HG03025 (cell line): ENCODE results near the gene INPP5F.
A peak's percentile ranks its signal among the peaks of the same experiment; 100 is the strongest.

Experiments
- ATAC-seq: cut with Tn5 transposase; IDR thresholded peaks from one replicate; pipeline ENCODE4 v1.9.1; 2021; ENCODE audit warnings: mild to moderate bottlenecking, moderate library complexity; ENCODE audit not compliant: unreplicated experiment, low FRiP score

The INPP5F gene, protein sequence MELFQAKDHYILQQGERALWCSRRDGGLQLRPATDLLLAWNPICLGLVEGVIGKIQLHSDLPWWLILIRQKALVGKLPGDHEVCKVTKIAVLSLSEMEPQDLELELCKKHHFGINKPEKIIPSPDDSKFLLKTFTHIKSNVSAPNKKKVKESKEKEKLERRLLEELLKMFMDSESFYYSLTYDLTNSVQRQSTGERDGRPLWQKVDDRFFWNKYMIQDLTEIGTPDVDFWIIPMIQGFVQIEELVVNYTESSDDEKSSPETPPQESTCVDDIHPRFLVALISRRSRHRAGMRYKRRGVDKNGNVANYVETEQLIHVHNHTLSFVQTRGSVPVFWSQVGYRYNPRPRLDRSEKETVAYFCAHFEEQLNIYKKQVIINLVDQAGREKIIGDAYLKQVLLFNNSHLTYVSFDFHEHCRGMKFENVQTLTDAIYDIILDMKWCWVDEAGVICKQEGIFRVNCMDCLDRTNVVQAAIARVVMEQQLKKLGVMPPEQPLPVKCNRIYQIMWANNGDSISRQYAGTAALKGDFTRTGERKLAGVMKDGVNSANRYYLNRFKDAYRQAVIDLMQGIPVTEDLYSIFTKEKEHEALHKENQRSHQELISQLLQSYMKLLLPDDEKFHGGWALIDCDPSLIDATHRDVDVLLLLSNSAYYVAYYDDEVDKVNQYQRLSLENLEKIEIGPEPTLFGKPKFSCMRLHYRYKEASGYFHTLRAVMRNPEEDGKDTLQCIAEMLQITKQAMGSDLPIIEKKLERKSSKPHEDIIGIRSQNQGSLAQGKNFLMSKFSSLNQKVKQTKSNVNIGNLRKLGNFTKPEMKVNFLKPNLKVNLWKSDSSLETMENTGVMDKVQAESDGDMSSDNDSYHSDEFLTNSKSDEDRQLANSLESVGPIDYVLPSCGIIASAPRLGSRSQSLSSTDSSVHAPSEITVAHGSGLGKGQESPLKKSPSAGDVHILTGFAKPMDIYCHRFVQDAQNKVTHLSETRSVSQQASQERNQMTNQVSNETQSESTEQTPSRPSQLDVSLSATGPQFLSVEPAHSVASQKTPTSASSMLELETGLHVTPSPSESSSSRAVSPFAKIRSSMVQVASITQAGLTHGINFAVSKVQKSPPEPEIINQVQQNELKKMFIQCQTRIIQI

DNA sequence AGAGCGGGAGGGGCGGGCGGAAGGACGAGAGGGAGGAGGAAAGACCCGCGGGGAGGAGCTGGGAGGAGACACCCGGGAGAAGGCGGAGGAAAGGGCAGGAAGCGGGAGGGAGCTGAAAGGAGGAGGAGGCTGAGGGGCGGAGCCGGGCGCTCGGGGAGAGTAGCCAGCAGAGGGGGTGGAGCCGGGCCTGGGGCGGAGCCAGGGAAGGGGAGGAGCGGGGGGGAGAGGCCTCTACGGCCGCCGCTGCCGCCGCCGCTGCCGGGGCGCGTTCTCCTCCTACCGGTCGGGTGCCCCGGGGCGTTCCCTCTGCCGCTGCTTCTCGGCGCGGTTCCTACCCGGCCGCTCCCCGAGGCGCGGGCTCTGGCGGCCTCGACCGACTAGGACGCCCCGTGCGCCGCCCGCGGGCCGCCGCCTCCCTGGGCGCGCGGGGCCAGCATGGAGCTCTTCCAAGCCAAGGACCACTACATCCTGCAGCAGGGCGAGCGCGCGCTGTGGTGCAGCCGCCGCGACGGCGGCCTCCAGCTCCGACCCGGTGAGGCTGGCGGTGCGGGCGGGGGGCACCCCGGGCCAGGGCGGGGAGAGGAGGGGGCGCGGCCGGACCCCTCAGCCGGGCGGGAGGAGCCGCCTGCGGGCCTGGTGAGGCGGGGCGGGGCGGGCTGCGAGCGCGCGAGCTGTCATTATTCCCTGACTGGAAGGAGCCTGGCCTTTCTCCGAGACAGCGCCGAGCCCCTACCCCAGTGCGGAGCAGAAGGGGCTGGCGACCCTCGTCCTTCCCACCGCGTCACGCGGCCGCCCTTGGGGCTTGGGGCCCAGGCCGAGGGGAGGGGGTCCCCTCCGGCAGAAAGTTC is at the start of gene INPP5F:
TSS of gene INPP5F (plus strand) at position 223 of the 848 bp plus-strand sequence. CDS start at position 436, 213 bp downstream.
- peak; percentile 81 for ATAC-seq

DNA sequence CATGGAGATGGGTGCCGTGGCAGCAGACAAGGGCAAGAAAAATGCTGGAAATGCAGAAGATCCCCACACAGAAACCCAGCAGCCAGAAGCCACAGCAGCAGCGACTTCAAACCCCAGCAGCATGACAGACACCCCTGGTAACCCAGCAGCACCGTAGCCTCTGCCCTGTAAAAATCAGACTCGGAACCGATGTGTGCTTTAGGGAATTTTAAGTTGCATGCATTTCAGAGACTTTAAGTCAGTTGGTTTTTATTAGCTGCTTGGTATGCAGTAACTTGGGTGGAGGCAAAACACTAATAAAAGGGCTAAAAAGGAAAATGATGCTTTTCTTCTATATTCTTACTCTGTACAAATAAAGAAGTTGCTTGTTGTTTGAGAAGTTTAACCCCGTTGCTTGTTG is 48.7 kb upstream of the INPP5F start:
- no peak for ATAC-seq

DNA sequence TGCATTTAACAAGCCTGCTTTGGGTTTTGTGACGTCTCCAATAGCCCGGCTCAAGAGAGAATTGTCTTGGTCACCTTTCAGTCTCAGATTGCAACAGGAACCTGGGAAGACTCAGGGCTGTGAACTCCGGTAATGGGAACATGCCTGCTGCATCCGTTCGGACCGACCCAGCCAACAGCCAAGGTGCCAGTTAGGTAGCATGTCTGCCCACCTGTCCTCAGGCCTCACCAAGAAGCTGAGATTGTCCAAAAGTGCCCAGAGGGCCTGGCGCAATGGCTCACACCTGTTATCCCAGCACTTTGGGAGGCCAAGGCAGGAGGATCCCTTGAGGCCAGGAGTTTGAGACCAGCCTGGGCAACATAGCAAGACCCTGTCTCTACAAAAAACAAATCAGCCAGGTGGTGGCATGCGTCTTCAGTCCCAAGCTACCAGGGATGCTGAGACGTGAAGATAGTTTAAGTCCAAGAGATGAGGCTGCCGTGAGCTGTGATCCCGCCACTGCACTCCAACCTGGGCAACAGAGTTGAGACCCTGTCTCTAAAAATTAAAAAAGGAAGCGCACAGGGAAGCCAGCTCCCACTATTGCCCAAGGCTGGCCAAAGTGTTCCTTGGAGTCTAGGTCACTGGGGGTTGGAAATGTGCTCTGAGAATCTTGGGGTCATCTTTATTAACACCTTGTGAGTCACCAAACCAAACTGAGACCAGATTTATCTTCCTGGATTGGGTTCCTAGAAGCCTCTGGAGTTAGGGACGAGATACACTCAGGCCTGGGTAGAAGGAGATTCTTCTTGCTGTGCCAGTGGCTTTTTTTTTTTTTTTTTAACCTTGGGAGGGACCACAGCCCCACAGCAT is 47.7 kb upstream of the INPP5F start:
- no peak for ATAC-seq

DNA sequence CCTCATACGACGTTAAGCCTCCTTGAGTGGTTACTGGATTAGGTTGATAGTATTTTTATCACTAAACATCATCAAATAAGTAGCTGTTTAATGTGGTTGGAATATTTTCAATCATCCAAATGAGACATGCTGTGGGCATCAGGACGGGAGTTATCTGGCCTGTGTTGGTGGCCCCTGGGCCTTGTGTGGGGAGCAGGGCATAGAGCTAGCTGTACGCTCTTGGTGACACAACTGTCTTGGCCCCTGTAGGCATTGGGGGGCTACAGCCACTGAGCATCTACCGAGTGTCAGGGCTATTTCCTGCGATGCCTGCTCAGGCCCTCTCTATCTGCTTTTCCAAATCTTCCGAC is 46.4 kb upstream of the INPP5F start:
- ATAC-seq, result no peak

DNA sequence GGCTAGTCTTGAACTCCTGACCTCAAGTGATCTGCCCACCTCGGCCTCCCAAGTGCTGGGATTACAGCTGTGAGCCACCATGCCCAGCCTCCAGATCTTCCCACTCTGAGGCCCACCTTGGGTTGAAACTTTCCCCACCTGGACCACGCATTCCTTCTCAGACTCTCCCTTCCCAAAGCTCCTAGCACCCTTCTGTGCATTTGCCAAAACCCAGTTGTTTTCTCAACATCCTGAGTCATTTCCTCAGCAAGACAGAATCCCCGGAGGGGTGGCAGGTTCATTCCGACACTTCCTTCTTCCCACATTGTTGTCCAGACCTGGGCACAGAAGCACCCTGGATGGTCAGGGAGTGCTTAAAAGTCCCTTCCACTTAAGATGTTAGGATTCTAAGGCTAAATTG is 45.8 kb upstream of the INPP5F start:
- no peak for ATAC-seq

DNA sequence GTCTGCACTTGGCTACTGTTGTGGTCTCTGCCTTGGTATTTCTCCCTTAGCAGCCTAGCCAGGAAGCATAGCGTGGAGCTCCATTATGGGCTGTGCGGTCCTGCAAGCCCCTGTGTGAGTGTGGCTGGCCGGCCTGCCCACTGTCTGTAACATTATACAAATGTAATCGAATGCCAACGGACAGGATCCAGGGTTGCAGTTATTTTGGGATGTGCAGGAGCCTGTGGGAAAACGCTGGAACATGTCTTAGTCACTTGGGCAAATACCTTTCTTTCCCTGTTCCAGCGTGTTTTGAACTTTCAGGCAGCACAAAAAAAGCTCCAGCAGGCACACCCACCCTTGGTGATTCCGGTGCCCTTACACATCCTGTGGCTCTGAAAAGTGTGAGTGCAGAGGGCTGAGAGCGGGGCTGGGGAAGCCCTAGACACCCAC is 45.2 kb upstream of the INPP5F start:
- no peak for ATAC-seq

DNA sequence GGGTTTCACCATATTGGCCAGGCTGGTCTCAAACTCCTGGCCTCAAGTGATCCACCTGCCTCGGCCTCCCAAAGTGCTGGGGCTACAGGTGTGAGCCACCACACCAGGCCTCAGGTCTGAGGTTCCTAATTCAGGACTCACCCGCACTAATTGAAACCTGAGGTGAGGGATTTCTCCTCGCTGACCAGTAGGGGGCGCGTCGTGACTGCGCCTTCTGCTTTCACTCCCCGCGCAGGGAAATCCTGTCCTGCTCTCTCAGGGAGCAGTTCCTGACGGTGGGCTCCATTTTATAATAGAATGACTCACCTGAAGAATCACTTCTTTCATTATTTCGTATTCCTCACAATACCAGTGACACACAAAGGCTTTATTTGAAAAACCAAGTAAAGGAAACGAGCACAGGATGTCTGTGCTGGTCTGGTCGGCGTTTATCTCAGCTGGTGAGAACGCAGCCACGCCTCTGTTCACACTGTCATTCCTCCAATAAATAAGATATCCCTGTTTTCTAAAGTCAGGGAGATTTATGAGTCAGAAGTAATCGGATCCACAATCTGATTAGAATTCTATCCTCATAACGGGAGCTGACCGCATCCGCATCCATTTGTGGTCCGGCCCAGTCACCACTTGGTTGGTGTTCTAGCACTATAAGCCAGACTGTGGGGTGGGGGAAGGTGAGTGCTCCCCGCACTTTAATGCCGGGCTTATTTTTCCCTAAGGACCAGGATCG is 39.2 kb upstream of the INPP5F start:
- ATAC-seq, result no peak

DNA sequence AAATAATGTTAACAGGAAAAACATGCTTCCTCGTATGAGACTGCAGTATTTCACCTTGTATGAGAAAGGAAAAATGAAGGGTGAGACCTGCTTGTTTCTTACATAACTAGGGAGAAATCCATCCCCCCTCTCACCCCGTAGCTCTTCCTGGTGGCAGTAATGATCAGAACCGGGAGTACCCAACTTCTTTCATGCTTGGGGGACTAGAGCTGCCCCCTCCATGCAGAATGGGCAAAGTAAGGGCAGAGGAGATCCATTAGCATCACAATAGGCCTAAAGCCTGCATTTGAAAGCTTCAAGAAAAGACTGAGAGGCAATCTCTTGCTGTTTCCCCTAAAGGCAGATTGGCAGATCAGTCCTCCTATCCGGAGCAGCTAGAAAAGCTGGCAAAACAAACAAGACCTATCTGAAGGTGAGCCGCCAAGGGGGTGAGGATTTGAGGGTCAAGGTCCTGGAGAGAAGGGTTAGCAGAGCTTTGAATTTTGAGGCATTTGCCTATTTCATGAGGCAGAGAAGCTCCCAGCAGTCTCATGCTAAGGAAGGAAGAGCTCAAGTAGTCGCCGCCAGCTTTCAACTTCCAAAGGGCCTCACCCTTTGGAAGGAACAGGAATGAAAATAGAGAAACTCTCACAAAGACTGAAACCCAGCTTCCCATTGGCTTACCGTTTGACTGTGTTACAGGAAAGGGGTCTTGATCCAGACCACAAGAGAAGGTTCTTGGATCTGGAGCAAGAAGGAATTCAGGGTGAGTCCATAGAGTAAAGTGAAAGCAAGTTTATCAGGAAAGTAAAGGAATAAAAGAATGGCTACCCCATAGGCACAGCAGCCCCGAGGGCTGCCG is 38.4 kb upstream of the INPP5F start:
- ATAC-seq, result no peak

DNA sequence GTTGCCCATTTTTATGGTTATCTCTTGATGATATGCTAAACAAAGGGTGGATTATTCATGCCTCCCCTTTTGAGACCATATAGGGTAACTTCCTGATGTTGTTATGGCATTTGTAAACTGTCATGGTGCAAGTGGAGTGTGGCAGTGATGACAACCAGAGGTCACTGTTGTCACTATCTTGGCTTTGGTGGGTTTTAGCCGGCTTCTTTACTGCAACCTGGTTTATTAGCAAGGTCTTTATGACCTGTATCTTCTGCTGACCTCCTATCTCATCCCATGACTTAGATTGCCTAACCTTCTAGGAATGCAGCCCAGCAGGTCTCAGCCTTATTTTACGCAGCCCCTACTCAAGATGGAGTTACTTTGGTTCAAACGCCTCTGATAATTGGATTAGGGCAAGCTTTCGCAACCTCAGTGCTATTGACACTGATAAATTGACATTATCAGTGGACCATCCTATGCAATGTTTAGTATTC is 37.8 kb upstream of the INPP5F start:
- no peak for ATAC-seq

DNA sequence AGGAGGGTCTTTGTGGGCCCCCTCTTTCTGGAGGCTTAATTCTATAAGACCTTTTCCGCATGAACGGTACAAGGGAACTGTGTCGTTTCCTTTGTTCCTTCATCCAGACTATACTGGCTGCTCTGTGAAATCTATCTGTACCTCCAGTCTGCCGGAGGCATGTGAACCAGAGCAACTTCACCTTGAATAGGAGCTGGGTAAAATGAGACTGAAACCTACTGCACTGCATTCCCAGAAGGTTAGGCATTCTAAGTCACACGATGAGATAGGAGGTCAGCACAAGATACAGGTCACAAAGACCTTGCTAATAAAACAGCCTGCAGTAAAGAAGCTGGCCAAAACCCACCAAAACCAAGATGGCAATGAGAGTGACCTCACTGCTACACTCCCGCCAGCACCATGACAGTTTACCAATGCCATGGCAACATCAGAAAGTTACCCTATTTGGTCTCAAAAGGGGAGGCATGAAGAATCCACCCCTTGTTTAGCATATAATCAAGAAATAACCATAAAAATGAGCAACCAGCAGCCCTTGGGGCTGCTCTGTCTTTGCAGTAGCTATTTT is 36.8 kb upstream of the INPP5F start:
- ATAC-seq, result no peak

DNA sequence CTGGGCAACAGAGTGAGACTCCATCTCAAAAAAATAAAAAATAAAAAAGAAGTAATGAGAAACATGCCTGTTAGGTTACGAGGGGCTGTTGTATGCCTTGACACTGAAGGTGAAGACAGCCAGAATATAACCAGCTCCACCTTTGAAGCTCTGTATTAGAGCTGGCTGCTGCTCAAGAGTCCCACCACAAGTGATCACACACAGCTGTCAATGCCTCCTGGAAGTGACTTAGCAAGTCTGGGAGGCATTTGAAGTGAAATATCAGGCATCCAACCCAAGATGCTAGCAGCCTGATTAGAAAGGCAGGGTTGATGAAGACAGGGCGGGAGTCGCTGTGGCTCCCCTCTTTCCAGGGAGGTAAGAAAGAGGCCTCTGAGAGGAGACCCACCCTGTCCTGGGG is 34.1 kb upstream of the INPP5F start:
- ATAC-seq, result no peak

DNA sequence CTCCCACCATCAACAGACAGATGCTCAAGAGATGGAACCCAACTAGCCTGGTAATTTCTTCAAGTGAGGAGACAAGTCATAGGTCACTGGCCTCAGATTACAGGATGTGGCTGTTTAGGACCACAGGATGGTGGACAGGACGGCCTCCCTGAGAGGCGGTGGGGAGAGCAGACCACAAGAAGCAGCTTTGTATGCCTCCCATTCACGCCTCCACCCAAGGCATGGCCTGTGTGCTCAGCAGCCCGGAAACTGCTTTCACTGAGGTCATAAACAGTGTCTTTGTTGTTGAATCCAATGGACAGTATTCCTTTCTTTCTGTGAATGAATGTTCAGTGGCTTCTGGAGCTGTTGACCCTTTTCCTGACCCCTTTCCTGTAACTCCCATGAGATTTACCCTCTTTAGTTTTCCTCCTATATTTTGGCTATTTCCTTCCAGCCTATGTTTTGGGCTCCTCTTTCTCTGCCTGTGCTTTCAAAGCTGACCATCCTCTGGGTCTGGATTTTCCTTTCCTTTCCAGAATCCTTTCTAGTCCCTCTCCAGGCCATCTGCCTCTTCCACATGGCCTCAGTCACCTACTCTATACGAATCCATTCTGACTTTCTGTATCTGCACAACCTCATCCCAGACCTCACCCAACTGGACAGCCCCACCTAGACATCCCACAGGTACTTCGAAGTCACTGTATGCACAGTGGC is 32.4 kb upstream of the INPP5F start:
- no peak for ATAC-seq

DNA sequence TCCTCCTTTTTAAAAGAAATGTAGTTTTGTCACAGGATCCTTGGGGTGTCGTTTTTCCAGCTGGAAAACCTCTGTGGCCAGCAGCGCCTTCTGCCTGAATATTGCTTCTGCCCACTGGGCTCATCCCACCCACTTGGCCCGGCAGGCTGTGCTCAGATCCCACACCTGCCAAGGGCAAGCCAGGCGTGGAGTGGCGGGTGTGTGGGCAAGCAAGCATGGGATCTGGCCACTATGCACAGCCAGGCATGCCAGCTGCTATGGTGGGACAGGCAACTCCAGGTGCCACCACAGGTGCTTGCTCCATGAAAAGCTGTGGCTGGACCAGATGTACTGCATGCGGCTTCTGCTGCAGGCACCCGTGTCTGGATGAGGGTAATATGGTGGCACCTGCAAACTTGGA is 31.2 kb upstream of the INPP5F start:
- ATAC-seq, result no peak

DNA sequence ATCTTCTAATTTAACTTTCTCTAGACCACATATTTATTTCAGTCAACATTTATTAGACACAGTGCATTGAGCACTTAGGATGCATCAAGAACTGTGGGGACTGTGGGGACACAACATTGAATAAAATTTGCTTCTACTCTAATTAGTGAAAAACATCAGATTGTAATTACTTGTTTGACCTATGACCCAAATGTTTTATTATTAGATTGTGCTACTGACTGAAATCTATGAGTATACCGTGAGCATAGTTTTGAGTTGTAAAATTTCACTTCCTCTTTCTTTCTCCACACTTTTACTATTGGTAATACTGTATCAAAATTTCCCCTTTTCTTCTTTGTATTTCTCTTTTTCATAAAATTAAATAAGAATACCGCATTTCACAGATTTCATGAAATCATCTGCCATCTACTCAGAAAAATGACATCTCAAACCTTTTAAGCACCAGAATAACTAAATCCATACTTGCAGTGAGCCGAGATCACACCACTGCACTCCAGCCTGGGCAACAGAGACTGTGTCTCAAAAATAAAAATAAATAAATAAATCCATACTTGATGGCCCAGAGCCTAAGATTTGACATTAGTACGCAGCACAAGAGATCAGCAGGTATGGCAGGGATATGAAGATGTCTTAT is 25.4 kb upstream of the INPP5F start:
- ATAC-seq, result peak; percentile 34

DNA sequence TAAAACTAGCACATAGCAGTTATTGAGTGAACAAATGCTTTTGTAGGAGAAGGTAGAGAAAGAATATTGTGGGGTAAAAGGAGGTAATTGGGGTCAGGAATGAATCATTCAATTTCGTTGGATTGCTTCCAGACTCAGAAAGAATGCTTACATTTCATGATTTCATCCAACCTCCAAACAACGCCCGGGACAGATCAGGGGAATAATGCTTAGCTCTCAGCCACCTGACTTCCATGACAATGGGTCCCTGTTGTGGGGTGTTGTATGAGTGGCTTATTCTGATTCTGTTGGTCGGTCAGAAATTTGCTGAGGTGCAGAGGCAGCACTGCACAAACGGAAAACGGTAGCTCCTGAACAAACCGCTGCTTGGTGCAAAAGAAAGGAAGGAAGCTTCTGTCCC is 24.0 kb upstream of the INPP5F start:
- no peak for ATAC-seq

DNA sequence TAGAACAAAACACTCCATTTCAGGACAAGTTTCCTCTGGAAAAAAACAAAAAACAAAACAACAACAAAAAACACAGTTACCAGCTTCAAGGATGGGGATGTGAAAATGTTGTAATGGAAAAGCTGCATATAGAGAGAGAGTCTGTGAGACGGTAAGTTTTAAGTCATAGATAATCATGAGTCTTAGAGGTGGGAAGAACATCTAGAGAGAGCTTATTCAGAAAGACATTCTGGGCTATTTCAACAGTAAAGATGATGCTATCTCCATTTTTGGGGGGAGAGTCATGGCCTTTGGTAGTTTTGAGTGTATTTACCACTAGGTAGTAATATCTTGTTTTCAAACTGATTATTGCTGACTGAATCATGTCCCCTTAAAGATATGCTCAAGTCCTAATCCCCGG is 23.3 kb upstream of the INPP5F start:
- no peak for ATAC-seq
